Erythroblast (primary cell): Measurements from ENCODE around the gene GFY.

ENCODE experiments used
- GATA1 ChIP-seq: IDR thresholded peaks from 2 replicates; pipeline ENCODE4 v1.6.1; 2011; ENCODE audit warnings: low read depth, mild to moderate bottlenecking, control low read depth, low read length, moderate library complexity
- POLR2A ChIP-seq: IDR thresholded peaks from 2 replicates; pipeline ENCODE4 v1.6.1; 2011; ENCODE audit warnings: mild to moderate bottlenecking, low read length

- TF ChIP-seq POLR2A (no peak), GATA1 (no peak)
Observed at GRCh38 chr19:49462492-49462891, 37.3 kb downstream of the GFY start.
